ENCODE measurements around the gene PGAM2. TPM values are rescaled to one million over a fixed set of nuclear protein-coding genes. Genes with fewer than 3 reads are reported as not detected.

The PGAM2 gene
- total and polyA plus RNA-seq, 2 of the 13 experiments (the other 11 are each of a cell fraction or from before 2014, with no cell fraction given): 0.22 TPM; not detected in 1

GRCh38 chr7:44071726-44072363 is 6.5 kb upstream of the PGAM2 start (continued):
- TF ChIP-seq PBX3 (CRISPR knock-in tag; IDR thresholded peaks at IDR 0.05; ENCODE audit: borderline replicate concordance) (no peak), MAX (IDR thresholded peaks at IDR 0.05) (peak; percentile 44; the same call in 1 of the 2 replicates), MTA3 (CRISPR knock-in tag; IDR thresholded peaks at IDR 0.05) (no peak), PATZ1 (CRISPR knock-in tag; IDR thresholded peaks at IDR 0.05) (0 out of 2 replicates have a peak, but pooled peaks have one; percentile 6), ATF7 (IDR thresholded peaks at IDR 0.05) (no peak), ATF7 (CRISPR knock-in tag; IDR thresholded peaks at IDR 0.05) (0 out of 2 replicates have a peak, but pooled peaks have one; percentile 38), ZNF333 (CRISPR knock-in tag; IDR thresholded peaks at IDR 0.05; ENCODE audit: borderline replicate concordance) (no peak), ZNF766 (CRISPR knock-in tag; IDR thresholded peaks at IDR 0.05; ENCODE audit: borderline replicate concordance) (0 out of 2 replicates have a peak, but pooled peaks have one; percentile 64), ZNF34 (CRISPR knock-in tag; IDR thresholded peaks at IDR 0.05; ENCODE audit: borderline replicate concordance) (no peak), GMEB1 (CRISPR knock-in tag; IDR thresholded peaks at IDR 0.05; ENCODE audit: borderline replicate concordance) (no peak), SAP130 (CRISPR knock-in tag; IDR thresholded peaks at IDR 0.05; ENCODE audit: low read depth) (peak; percentile 76), ARID5B (CRISPR knock-in tag; IDR thresholded peaks at IDR 0.05) (peak; percentile 41), ZNF280B (CRISPR knock-in tag; IDR thresholded peaks at IDR 0.05; ENCODE audit: borderline replicate concordance) (no peak)

All from HepG2 (cell line).